B cell (primary cell): Measurements from ENCODE around the gene TPCN1. TPM values are rescaled to one million over a fixed set of nuclear protein-coding genes. Genes with fewer than 3 reads are reported as not detected.

Source experiments
- ATAC-seq: fragments of 200-7000 bp; cut with Tn5 transposase; one replicate; pipeline ENCODE4 v1.10.0; 2021; ENCODE audit warnings: low read depth, mild to moderate bottlenecking, moderate number of reproducible peaks, moderate library complexity
- CTCF ChIA-PET: fragments of 350-600 bp; sonication (Branson Sonifier 250); formaldehyde crosslinking; loops from one replicate; lab custom pipeline; 2021; ENCODE audit warnings: antibody characterized with exemption, inconsistent platforms; lab: Charles Lee
- POLR2A ChIA-PET: fragments of 350-600 bp; sonication (Branson Sonifier 250); formaldehyde crosslinking; loops from one replicate; lab custom pipeline; 2021; ENCODE audit warnings: antibody characterized with exemption; lab: Charles Lee
- DNase-seq: peaks from one replicate; pipeline ENCODE4 v3.0.0; 2013
- H2AFZ ChIP-seq: 2 replicates; pipeline ENCODE4 v1.6.1; 2012; ENCODE audit warnings: mild to moderate bottlenecking, low read depth, low read length; ENCODE audit not compliant: insufficient read depth, poor library complexity, severe bottlenecking
- H3K27ac ChIP-seq, 2 donors: 1 replicate in 1 of 2; 2 replicates in 1 of 2; pipeline ENCODE4 v1.5.1; 2012 to 2013; ENCODE audit warnings: low read length in 2 of 2, mild to moderate bottlenecking in 2 of 2, moderate library complexity in 1 of 2
- H3K27me3 ChIP-seq, 4 experiments: fragments of 200-600 bp in 1 of 4; sonication (generic) in 1 of 4; replicated peaks in 1 of 4; 1 replicate in 2 of 4; 2 replicates in 2 of 4; pipeline versions ENCODE4 v1.6.1 to v1.7.0; 2013 to 2016; ENCODE audit warnings: low read length in 3 of 4, mild to moderate bottlenecking in 2 of 4, mixed read lengths in 1 of 4, moderate library complexity in 1 of 4; ENCODE audit not compliant: insufficient read depth in 4 of 4, control insufficient read depth in 3 of 4; ENCODE audit errors: control extremely low read depth in 1 of 4
- H3K36me3 ChIP-seq, 2 experiments: replicated peaks in 1 of 2; 1 replicate in 1 of 2; 2 replicates in 1 of 2; pipeline versions ENCODE4 v1.6.1 to v1.7.1; 2013; ENCODE audit warnings: low read length in 1 of 2; ENCODE audit not compliant: insufficient read depth in 2 of 2, control insufficient read depth in 1 of 2; ENCODE audit errors: control extremely low read depth in 1 of 2, extremely low read depth in 1 of 2
- H3K4me1 ChIP-seq, 2 donors: fragments of 200-600 bp in 1 of 2; sonication (generic) in 1 of 2; 1 replicate in 1 of 2; 2 replicates in 1 of 2; pipeline versions ENCODE4 v1.5.1 to v1.6.1; 2013 to 2017; ENCODE audit warnings: low read length in 2 of 2; ENCODE audit not compliant: control insufficient read depth in 2 of 2, insufficient read depth in 2 of 2
- H3K4me2 ChIP-seq: replicated peaks from 2 replicates; pipeline ENCODE3; 2012; ENCODE audit warnings: mild to moderate bottlenecking, low read depth, low read length; ENCODE audit not compliant: poor library complexity, severe bottlenecking
- H3K4me3 ChIP-seq, 5 experiments: fragments of 200-600 bp in 1 of 5; sonication (generic) in 1 of 5; 1 replicate in 3 of 5; 2 replicates in 2 of 5; pipeline versions ENCODE4 v1.5.1 to v1.7.0; 2011 to 2016; ENCODE audit warnings: low read length in 4 of 5, mild to moderate bottlenecking in 4 of 5, low read depth in 2 of 5, control low read depth in 1 of 5, moderate library complexity in 1 of 5; ENCODE audit not compliant: insufficient read depth in 1 of 5; ENCODE audit errors: control extremely low read depth in 1 of 5, extremely low read depth in 1 of 5
- H3K79me2 ChIP-seq: fragments of 200-600 bp; sonication (generic); one replicate; pipeline ENCODE4 v1.6.0; 2016; ENCODE audit warnings: low read length; ENCODE audit not compliant: control insufficient read depth, insufficient read depth
- H3K9ac ChIP-seq: fragments of 200-600 bp; sonication (generic); 2 replicates; pipeline ENCODE4 v1.6.1; 2017; ENCODE audit warnings: mild to moderate bottlenecking, low read length, moderate library complexity
- H3K9me3 ChIP-seq, 3 donors: one replicate each; pipeline versions ENCODE4 v1.6.1 to v1.7.1; 2013; ENCODE audit warnings: low read length in 2 of 3; ENCODE audit not compliant: control insufficient read depth in 2 of 3, insufficient read depth in 1 of 3; ENCODE audit errors: control extremely low read depth in 1 of 3
- H4K20me1 ChIP-seq: 2 replicates; pipeline ENCODE4 v1.6.0; 2012; ENCODE audit warnings: mild to moderate bottlenecking, low read length; ENCODE audit not compliant: insufficient read depth, control insufficient read depth, poor library complexity, severe bottlenecking
- H3K27ac Mint-ChIP-seq: one replicate; pipeline ENCODE4 v1.8.0; 2021; ENCODE audit warnings: mixed read lengths
- H3K27me3 Mint-ChIP-seq: one replicate; pipeline ENCODE4 v1.8.0; 2021; ENCODE audit warnings: mixed read lengths
- H3K4me1 Mint-ChIP-seq: one replicate; pipeline ENCODE4 v1.8.0; 2021; ENCODE audit warnings: mixed read lengths
- H3K4me3 Mint-ChIP-seq: one replicate; pipeline ENCODE4 v1.8.0; 2021; ENCODE audit warnings: mixed read lengths
- H3K9me3 Mint-ChIP-seq: one replicate; pipeline ENCODE4 v1.8.0; 2022; ENCODE audit warnings: mixed read lengths; ENCODE audit not compliant: insufficient read depth
- EZH2 ChIP-seq: IDR thresholded peaks from 2 replicates; pipeline ENCODE4 v1.6.1; 2012; ENCODE audit warnings: borderline replicate concordance, low read depth, mild to moderate bottlenecking, moderate library complexity, low read length; ENCODE audit not compliant: insufficient read depth, poor library complexity, severe bottlenecking
- WGBS: methylation state at CpG from one replicate; pipeline ENCODE4 v1.1.5; 2013; ENCODE audit warnings: missing lambda C conversion rate; ENCODE audit not compliant: insufficient coverage; 5-methylcytosine and 5-hydroxymethylcytosine counted together
- intact Hi-C: fragments of 100-400 bp; cut with micrococcal nuclease; formaldehyde crosslinking; loops from one replicate; pipeline ENCODE4 v1.10.0; 2022
- polyA plus RNA-seq: library from polyadenylated mRNA; depleted of rRNA; stranded (reverse); fragments of >200 nt; gene quantifications from 2 replicates; pipeline ENCODE4 v1.2.3, GENCODE V29; 2012
- total RNA-seq, 2 donors: library from RNA; stranded (reverse); fragments of 120-200 nt in 1 of 2; gene quantifications; 1 replicate in 1 of 2; 2 replicates in 1 of 2; pipeline versions ENCODE4 v1.2.3 to v1.2.4, GENCODE V29; 2013 to 2022
- TF ChIP-seq, protein P1 (sequence below): fragments of 200-600 bp; IDR thresholded peaks from one replicate; pipeline ENCODE4 v1.8.0; 2022; ENCODE audit warnings: antibody characterized with exemption, mild to moderate bottlenecking

Gene TPCN1
- total and polyA plus RNA-seq, 2 donors (not counting 1 experiment from before 2014, with no cell fraction given), result 80.8 to 258 TPM

DNA sequence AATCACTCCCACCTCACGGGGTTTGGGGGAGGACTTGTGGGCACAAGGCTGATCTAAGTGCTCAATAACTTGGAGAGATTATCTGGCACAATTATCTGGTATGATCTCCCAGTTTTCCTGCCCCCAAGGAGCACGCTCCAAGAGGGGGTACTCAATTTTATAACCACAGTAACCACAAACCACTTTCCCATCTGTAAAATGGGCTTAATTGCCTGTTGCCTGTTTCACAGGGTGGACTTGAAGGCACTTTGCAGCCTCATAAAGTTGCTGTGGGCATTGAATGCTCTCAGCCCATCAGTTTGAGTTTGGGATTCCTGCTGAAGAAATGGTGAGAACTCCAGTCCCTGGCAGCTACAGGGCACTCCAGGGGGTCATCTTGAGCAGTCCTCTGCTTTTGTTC, 109.2 kb downstream of the TPCN1 start:
- no peak overlapping the region for H3K4me3 ChIP-seq
- H3K4me3 Mint-ChIP-seq, result no peak overlapping the region
- H3K9me3 Mint-ChIP-seq, result no peaks in the 10 kb centered on the region
- peaks cover 7 to 12% of the 10 kb centered on the region in 2 experiments for H3K36me3 ChIP-seq
- ChIA-PET POLR2A (interaction anchor here (0.7 kb wide), 1 partner anchor 54 kb away, joined by 8 read pairs; no protein-coding TSS in a partner anchor), CTCF (no interaction called here)
- H3K79me2 ChIP-seq, result peaks cover 41% of the 10 kb centered on the region
- no peaks in the 10 kb centered on the region for H3K9me3 ChIP-seq
- no peak overlapping the region for H3K27ac Mint-ChIP-seq
- intact Hi-C loops, result no loop called here
- H3K4me1 ChIP-seq, result peaks cover 29 to 35% of the 10 kb centered on the region in 2 donors
- H4K20me1 ChIP-seq, result no peaks in the 10 kb centered on the region
- 100% methylated on average over 1 of the region's 2 CpGs for WGBS
- no peak overlapping the region for H2AFZ ChIP-seq
- H3K4me2 ChIP-seq, result no peak overlapping the region
- no peak overlapping the region for H3K27ac ChIP-seq
- ATAC-seq, result no peak
- TF ChIP-seq EZH2, result no peak
- TF ChIP-seq, protein P1, sequence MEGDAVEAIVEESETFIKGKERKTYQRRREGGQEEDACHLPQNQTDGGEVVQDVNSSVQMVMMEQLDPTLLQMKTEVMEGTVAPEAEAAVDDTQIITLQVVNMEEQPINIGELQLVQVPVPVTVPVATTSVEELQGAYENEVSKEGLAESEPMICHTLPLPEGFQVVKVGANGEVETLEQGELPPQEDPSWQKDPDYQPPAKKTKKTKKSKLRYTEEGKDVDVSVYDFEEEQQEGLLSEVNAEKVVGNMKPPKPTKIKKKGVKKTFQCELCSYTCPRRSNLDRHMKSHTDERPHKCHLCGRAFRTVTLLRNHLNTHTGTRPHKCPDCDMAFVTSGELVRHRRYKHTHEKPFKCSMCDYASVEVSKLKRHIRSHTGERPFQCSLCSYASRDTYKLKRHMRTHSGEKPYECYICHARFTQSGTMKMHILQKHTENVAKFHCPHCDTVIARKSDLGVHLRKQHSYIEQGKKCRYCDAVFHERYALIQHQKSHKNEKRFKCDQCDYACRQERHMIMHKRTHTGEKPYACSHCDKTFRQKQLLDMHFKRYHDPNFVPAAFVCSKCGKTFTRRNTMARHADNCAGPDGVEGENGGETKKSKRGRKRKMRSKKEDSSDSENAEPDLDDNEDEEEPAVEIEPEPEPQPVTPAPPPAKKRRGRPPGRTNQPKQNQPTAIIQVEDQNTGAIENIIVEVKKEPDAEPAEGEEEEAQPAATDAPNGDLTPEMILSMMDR, result no peak
- peaks cover 37% of the 10 kb centered on the region for H3K4me1 Mint-ChIP-seq
- no peaks in the 10 kb centered on the region for H3K27me3 ChIP-seq
- H3K9ac ChIP-seq, result no peak overlapping the region
- DNase-seq, result no peak
- H3K27me3 Mint-ChIP-seq, result no peaks in the 10 kb centered on the region

DNA sequence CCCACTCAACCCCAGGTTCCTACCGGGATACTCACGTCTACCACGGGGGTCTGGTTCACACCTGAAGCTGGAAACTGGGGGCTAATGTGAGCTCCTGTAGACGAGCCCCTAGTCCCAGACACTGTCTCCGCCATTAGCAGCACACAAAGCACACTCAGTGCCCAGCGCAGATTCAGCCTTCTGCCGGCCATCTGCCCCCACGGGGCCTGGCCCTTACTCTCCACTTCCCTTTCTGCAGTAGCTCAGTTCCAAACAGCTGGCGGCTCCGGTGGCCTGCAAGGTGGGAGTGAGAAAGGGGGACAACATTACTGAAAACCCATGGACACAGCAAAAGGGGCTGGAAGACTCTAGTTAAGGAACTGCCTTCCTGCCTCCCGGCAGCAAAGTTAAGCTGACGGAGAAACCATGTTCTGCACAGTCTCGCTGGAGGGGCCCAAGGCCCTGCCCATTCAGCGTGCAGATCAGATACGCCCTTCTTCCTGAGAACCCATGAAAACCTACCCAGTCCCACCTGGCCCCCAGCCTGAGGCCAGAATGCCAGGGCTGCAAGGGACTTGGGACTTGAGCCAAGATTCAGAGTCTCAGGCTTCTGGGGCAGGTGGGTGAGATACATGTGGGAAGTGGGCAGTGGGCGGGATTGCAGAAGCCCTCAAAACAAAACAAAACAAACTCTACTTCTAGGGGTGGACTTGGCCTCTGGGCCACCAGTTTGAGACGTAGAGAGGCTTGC, 111.6 kb downstream of the TPCN1 start:
- POLR2A ChIA-PET, result no interaction called here

More for the DNA sequence above, 111.6 kb downstream of the TPCN1 start:
- Histone ChIP-seq H2AFZ (peak overlapping the region; percentile 6), H3K4me3 (no peak overlapping the region), H3K4me1 (peaks cover 29 to 36% of the 10 kb centered on the region in 2 donors), H4K20me1 (no peaks in the 10 kb centered on the region), H3K27me3 (no peaks in the 10 kb centered on the region), H3K27ac (no peak overlapping the region), H3K9me3 (no peaks in the 10 kb centered on the region), H3K36me3 (peaks cover 7 to 12% of the 10 kb centered on the region in 2 experiments), H3K9ac (no peak overlapping the region), H3K4me2 (peak overlapping the region; percentile 86), H3K79me2 (peaks cover 37% of the 10 kb centered on the region)
- no peak for TF ChIP-seq EZH2
- TF ChIP-seq, protein P1, result no peak
- intact Hi-C loops, result no loop called here
- no peaks in the 10 kb centered on the region for H3K9me3 Mint-ChIP-seq
- no peaks in the 10 kb centered on the region for H3K27me3 Mint-ChIP-seq
- DNase-seq (peak; percentile 19), ATAC-seq (no peak)
- H3K27ac Mint-ChIP-seq, result no peak overlapping the region
- WGBS, result 91% methylated on average over 10 of the region's 17 CpGs
- H3K4me3 Mint-ChIP-seq, result peak overlapping the region; percentile 53
- H3K4me1 Mint-ChIP-seq, result peaks cover 35% of the 10 kb centered on the region
- CTCF ChIA-PET, result interaction anchor here (0.7 to 1.4 kb wide), 2 partner anchors 32 to 107 kb away, joined by 3 to 4 read pairs; no protein-coding TSS in a partner anchor
